CD4-positive, alpha-beta T cell (primary cell): ENCODE data around the gene C11orf21. TPM values are rescaled to one million over a fixed set of nuclear protein-coding genes. Genes with fewer than 3 reads are reported as not detected.

ENCODE experiments used
- ATAC-seq: fragments of 200-7000 bp; cut with Tn5 transposase; one replicate; pipeline ENCODE4 v1.10.0; 2022; ENCODE audit warnings: mild to moderate bottlenecking; ENCODE audit not compliant: poor library complexity
- CTCF ChIA-PET: fragments of 350-600 bp; sonication (Branson Sonifier 250); formaldehyde crosslinking; loops from one replicate; lab custom pipeline; 2021; ENCODE audit warnings: antibody characterized with exemption, inconsistent platforms; lab: Charles Lee
- POLR2A ChIA-PET: fragments of 350-600 bp; sonication (Branson Sonifier 250); formaldehyde crosslinking; loops from one replicate; lab custom pipeline; 2021; ENCODE audit warnings: antibody characterized with exemption, inconsistent platforms; lab: Charles Lee
- DNase-seq, 14 experiments: peaks; one replicate each; pipeline ENCODE4 v3.0.0-alpha.2; 2013 to 2020; ENCODE audit warnings: mixed read lengths in 2 of 14
- H3K27ac ChIP-seq, 2 donors: one replicate each; pipeline versions ENCODE4 v1.5.1 to v1.7.0; 2013; ENCODE audit warnings: low read length in 2 of 2, low read depth in 1 of 2, mild to moderate bottlenecking in 1 of 2
- H3K27me3 ChIP-seq, 2 experiments: 1 replicate in 1 of 2; 2 replicates in 1 of 2; pipeline versions ENCODE4 v1.6.1 to v1.7.0; 2013; ENCODE audit warnings: low read length in 2 of 2, control low read depth in 1 of 2, mild to moderate bottlenecking in 1 of 2, moderate library complexity in 1 of 2; ENCODE audit not compliant: insufficient read depth in 2 of 2, control insufficient read depth in 1 of 2
- H3K36me3 ChIP-seq: one replicate; pipeline ENCODE4 v1.6.1; 2013; ENCODE audit warnings: low read length, control low read depth; ENCODE audit not compliant: insufficient read depth
- H3K4me1 ChIP-seq: one replicate; pipeline ENCODE4 v1.6.1; 2013; ENCODE audit warnings: low read length, control low read depth; ENCODE audit not compliant: insufficient read depth
- H3K4me3 ChIP-seq: one replicate; pipeline ENCODE4 v1.5.1; 2013; ENCODE audit warnings: mild to moderate bottlenecking, low read length, moderate library complexity
- H3K9me3 ChIP-seq, 2 experiments: 1 replicate in 1 of 2; 2 replicates in 1 of 2; pipeline versions ENCODE4 v1.6.1 to v1.7.0; 2013; ENCODE audit warnings: low read length in 2 of 2, mild to moderate bottlenecking in 2 of 2, control low read depth in 1 of 2, moderate library complexity in 1 of 2; ENCODE audit not compliant: control insufficient read depth in 1 of 2, insufficient read depth in 1 of 2
- H3K27ac Mint-ChIP-seq: one replicate; pipeline ENCODE4 v1.8.0; 2020; ENCODE audit warnings: mixed read lengths
- H3K27me3 Mint-ChIP-seq: one replicate; pipeline ENCODE4 v1.8.0; 2021; ENCODE audit warnings: mixed read lengths
- H3K36me3 Mint-ChIP-seq: one replicate; pipeline ENCODE4 v1.8.0; 2021; ENCODE audit warnings: low read depth, mixed read lengths
- H3K4me1 Mint-ChIP-seq: one replicate; pipeline ENCODE4 v1.8.0; 2021; ENCODE audit warnings: low read depth, mixed read lengths
- H3K4me3 Mint-ChIP-seq: one replicate; pipeline ENCODE4 v1.8.0; 2020; ENCODE audit warnings: mild to moderate bottlenecking, mixed read lengths
- H3K9me3 Mint-ChIP-seq: one replicate; pipeline ENCODE4 v1.8.0; 2020; ENCODE audit warnings: mixed read lengths
- intact Hi-C, 2 experiments: fragments of 100-400 bp; cut with DNase I in 1 of 2; cut with micrococcal nuclease in 1 of 2; formaldehyde crosslinking; loops; one replicate each; pipeline versions ENCODE4 v1.15.1 to v1.9.0; 2023 to 2025; cut with DNase I, micrococcal nuclease
- total RNA-seq, 174 experiments: library from RNA in 2 of 174; stranded (reverse) in 2 of 174; gene quantifications; one replicate each; pipeline ENCODE4 v1.2.3 and lab custom pipeline; 2021 to 2026
- TF ChIP-seq, protein P1 (sequence below): fragments of 200-600 bp; IDR thresholded peaks from one replicate; pipeline ENCODE4 v1.8.0; 2022; ENCODE audit warnings: antibody characterized with exemption, mild to moderate bottlenecking

Gene C11orf21
- total RNA-seq, 2 experiments from 2014 or later, result 71.2 to 71.7 TPM

DNA sequence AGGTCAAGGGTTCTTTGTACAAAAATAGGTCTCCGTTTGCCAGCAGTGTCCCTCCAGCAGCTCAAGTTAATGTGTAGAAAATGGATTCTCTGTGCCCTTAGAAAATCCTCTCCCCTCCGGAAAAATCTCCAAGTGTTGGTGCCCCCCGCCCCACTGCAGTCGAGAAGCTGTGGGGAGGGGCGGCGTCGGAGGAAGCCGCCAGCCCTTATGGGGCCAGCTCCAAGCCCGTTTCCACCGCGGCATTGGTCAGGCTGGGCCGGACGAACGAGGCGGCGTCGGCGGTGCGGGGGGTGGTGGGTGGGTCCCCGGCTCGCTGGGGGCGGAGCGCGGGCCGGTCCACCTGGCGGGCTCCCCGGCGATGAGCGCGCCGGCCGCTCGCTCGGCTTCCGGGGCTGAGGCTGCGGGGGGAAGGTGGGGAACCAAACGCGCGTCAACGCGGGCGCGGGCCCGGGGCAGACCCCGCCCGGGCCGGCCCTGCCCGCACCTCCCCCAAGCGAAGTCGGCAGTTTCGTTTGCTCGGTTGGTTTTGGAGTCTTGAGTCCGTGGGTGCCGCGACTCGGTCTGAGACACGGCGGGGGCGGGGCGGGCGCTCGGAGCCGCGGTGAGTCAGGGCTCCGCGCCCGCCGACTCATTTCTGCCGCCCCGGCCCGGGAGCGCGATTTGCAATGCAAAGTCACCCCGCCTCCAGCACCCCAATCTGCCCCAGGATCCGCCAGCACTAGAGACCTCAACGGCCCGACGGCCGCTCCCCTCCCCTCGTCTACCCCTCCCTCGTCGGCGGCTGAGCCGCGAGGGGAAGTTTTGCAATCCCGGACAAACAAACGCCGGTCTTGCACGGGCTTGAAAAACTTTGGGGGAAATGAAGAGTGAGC is 32.8 kb downstream of the C11orf21 start:
- DNase-seq, result peak in 10 of 14 experiments; percentile 11 to 74 (median 48)
- POLR2A ChIA-PET, result interaction anchor here (1.7 kb wide), 1 partner anchor 33 kb away, joined by 4 read pairs; the partner anchor contains the start of genes C11orf21 and TSPAN32
- no peaks in the 10 kb centered on the region for H3K9me3 Mint-ChIP-seq

DNA sequence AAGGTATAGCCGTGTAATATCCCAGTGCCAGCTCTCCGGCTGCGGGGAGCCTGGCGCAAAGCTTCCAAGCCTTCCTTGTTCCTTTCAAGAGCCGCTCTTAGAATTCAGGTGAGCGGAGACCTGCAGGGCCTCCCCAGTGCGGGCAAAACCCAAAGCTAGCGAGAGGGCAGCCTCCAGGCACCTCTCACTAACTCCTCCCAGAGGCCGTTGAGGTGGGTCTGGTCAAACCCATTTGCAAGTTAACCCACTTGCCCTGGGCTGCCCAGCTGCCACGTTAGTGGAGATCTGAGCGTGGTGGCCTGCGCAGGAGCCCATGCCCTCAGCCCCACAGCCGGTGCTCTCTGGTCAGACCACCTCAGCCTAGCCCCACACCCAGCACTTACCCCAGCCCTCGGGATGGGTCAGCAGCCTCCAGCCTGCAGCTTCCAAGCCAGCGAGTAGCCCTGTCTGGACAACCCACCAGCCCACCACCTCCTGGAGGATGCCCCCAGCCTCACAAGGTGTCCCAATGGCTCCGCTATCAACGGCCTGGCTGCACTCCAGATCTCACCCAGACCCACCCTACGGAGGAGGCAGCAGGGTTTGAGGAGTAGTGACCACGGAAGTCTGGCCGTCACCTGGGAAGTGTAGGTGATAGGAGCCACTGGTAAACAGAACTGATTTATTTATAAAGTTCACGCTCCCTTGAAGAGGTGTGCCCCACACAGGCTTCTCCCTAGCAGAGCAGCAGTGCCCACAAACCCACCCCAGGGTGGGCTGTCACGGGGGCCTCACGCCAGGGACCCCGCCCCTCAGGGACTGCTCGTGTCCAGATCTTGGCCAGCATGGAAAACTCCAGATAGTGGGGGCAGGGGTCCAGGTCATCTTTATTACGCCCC is 33.6 kb downstream of the C11orf21 start:
- DNase-seq (peak in 1 of 14 experiments; percentile 17), ATAC-seq (no peak)
- H3K4me1 Mint-ChIP-seq, result peaks cover 19% of the 10 kb centered on the region
- H3K9me3 Mint-ChIP-seq, result no peaks in the 10 kb centered on the region
- peak overlapping the region; percentile 57 for H3K4me3 Mint-ChIP-seq
- H3K27me3 Mint-ChIP-seq, result peaks cover 34% of the 10 kb centered on the region
- ChIA-PET POLR2A (no interaction called here), CTCF (no interaction called here)
- peak overlapping the region; percentile 12 for H3K4me3 ChIP-seq
- H3K36me3 Mint-ChIP-seq, result no peaks in the 10 kb centered on the region
- peaks cover 0 to 25% of the 10 kb centered on the region in 2 experiments for H3K9me3 ChIP-seq
- peaks cover 54% of the 10 kb centered on the region for H3K4me1 ChIP-seq
- H3K27me3 ChIP-seq, result peaks cover 29 to 35% of the 10 kb centered on the region in 2 experiments
- H3K27ac Mint-ChIP-seq, result no peak overlapping the region
- TF ChIP-seq, protein P1, sequence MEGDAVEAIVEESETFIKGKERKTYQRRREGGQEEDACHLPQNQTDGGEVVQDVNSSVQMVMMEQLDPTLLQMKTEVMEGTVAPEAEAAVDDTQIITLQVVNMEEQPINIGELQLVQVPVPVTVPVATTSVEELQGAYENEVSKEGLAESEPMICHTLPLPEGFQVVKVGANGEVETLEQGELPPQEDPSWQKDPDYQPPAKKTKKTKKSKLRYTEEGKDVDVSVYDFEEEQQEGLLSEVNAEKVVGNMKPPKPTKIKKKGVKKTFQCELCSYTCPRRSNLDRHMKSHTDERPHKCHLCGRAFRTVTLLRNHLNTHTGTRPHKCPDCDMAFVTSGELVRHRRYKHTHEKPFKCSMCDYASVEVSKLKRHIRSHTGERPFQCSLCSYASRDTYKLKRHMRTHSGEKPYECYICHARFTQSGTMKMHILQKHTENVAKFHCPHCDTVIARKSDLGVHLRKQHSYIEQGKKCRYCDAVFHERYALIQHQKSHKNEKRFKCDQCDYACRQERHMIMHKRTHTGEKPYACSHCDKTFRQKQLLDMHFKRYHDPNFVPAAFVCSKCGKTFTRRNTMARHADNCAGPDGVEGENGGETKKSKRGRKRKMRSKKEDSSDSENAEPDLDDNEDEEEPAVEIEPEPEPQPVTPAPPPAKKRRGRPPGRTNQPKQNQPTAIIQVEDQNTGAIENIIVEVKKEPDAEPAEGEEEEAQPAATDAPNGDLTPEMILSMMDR, result no peak
- H3K27ac ChIP-seq, result no peak overlapping the region
- intact Hi-C loops, result loop anchor here in 1 of 2 experiments (2.0 kb wide), 1 partner anchor 71 kb away; no protein-coding TSS in a partner anchor
- H3K36me3 ChIP-seq, result no peaks in the 10 kb centered on the region

More for the DNA sequence above, 32.8 kb downstream of the C11orf21 start:
- TF ChIP-seq, protein P1, result no peak
- Mint-ChIP-seq H3K4me1 (peaks cover 19% of the 10 kb centered on the region), H3K4me3 (peak overlapping the region; percentile 57), H3K36me3 (no peaks in the 10 kb centered on the region), H3K27ac (no peak overlapping the region), H3K27me3 (peaks cover 37% of the 10 kb centered on the region)
- H3K27ac ChIP-seq, result no peak overlapping the region
- ATAC-seq, result peak; percentile 27
- H3K4me3 ChIP-seq, result peak overlapping the region; percentile 42
- peaks cover 0 to 25% of the 10 kb centered on the region in 2 experiments for H3K9me3 ChIP-seq
- CTCF ChIA-PET, result no interaction called here
- H3K36me3 ChIP-seq, result no peaks in the 10 kb centered on the region
- peaks cover 54% of the 10 kb centered on the region for H3K4me1 ChIP-seq
- intact Hi-C loops, result loop anchor here in 1 of 2 experiments (2.0 kb wide), 1 partner anchor 72 kb away; no protein-coding TSS in a partner anchor
- H3K27me3 ChIP-seq, result peaks cover 29 to 35% of the 10 kb centered on the region in 2 experiments

DNA sequence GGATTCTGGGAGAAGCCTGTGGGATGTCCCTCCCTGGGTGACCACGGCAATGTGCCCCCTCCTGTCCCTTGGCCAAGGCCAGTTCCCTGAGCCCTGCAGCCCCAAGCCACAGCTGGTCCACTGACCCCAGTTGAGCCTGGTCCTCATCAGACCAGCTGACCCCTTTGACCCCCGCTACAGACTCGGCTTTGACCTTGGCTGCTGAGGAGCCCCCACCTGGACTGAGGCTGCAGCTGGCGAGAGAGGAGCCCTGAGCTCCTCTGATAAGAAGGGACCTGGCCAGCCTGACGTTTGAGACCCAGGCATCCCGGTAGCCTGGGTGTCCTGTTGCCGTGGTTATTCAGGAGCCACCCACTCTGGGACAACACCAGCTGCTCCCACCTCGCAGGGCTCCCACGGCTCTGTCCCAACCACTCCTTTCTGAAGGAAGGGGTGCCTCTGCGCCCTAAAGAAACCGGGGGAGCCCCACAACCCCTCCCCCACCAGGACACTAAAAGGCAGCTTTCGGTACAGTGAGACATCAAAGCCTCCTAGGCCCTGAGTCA is 34.3 kb downstream of the C11orf21 start:
- no peaks in the 10 kb centered on the region for H3K36me3 ChIP-seq
- Mint-ChIP-seq H3K9me3 (no peaks in the 10 kb centered on the region), H3K36me3 (no peaks in the 10 kb centered on the region), H3K27ac (no peak overlapping the region), H3K4me3 (peak overlapping the region; percentile 20), H3K27me3 (peaks cover 31% of the 10 kb centered on the region), H3K4me1 (peaks cover 19% of the 10 kb centered on the region)
- H3K4me3 ChIP-seq, result no peak overlapping the region
- peaks cover 54% of the 10 kb centered on the region for H3K4me1 ChIP-seq
- peaks cover 29 to 34% of the 10 kb centered on the region in 2 experiments for H3K27me3 ChIP-seq
- ChIA-PET POLR2A (no interaction called here), CTCF (no interaction called here)
- ATAC-seq, result no peak
- H3K27ac ChIP-seq, result no peak overlapping the region
- peaks cover 0 to 25% of the 10 kb centered on the region in 2 experiments for H3K9me3 ChIP-seq
- DNase-seq, result peak in 1 of 14 experiments; percentile 13
- intact Hi-C loops, result no loop called here
- TF ChIP-seq, protein P1, result no peak
